Measurements from ENCODE around the gene SMARCAL1. TPM values are rescaled to one million over a fixed set of nuclear protein-coding genes. Genes with fewer than 3 reads are reported as not detected.

SMARCAL1 gene
- total and polyA plus RNA-seq, 2 of the 13 experiments (the other 11 are each of a cell fraction or from before 2014, with no cell fraction given) = 12.7 to 21.3 TPM

- Histone ChIP-seq H3K9me3 (ENCODE audit: low read length) (no peaks in the 10 kb centered on the region), H3K36me3 (replicated peaks in 1 of 2; ENCODE audit: control insufficient read depth in 1 of 2, insufficient read depth in 2 of 2, low read length in 2 of 2) (no peaks in the 10 kb centered on the region), H4K20me1 (ENCODE audit: insufficient read depth, low read length) (no peaks in the 10 kb centered on the region), H3K4me1 (ENCODE audit: insufficient read depth, low read length) (peaks cover 31% of the 10 kb centered on the region), H3K27ac (ENCODE audit: extremely low read length, insufficient read depth, low read length) (no peak overlapping the region), H2AFZ (ENCODE audit: low read length) (no peak overlapping the region), H3K4me3 (replicated peaks in 1 of 3; ENCODE audit: insufficient read depth in 1 of 3, low read depth in 2 of 3, low read length in 3 of 3) (no peak overlapping the region), H3K9ac (ENCODE audit: insufficient read depth, low read depth, low read length) (no peak overlapping the region), H3K27me3 (ENCODE audit: control insufficient read depth in 1 of 2, insufficient read depth in 2 of 2, low read length in 2 of 2) (no peaks in the 10 kb centered on the region), H3K79me2 (ENCODE audit: insufficient read depth, low read length) (no peaks in the 10 kb centered on the region), H3K4me2 (ENCODE audit: low read depth, low read length) (no peak overlapping the region)
- POLR2A ChIA-PET = interaction anchor here (1.2 to 2.5 kb wide), 5 partner anchors 12 to 147 kb away, joined by 3 to 10 read pairs (median 5); partner anchors contain the start of genes IGFBP2 and RPL37A
- intact Hi-C loops (cut with micrococcal nuclease; ENCODE audit: unreplicated experiment) (no loop called here), in situ Hi-C loops (cut with HindIII; ENCODE audit: extremely low pct_ligation_motif_present, low pct_unique_long_range_greater_than_20kb) (loop anchor here (25.0 kb wide), 2 partner anchors 817 to 992 kb away; no protein-coding TSS in a partner anchor)
- ATAC-seq = no peak
- CTCF ChIA-PET (ENCODE audit: low intra/inter-chr PET ratio, low total read pairs) = interaction anchor here (1.6 to 8.2 kb wide), 2 partner anchors 142 to 147 kb away, joined by 11 to 257 read pairs; no protein-coding TSS in a partner anchor
- TF ChIP-seq JUND (CRISPR knock-in tag; IDR thresholded peaks at IDR 0.05) (no peak), PLRG1 (conservative IDR thresholded peaks at IDR 0.05) (no peak), CTCF (CRISPR knock-in tag; IDR thresholded peaks at IDR 0.05) (no peak), MAFK (conservative IDR thresholded peaks at IDR 0.05 in 1 of 2, IDR thresholded peaks at IDR 0.05 in 1 of 2; ENCODE audit: low read length in 2 of 2) (peak in 1 of 2 experiments; percentile 24; a peak in 1 of 4 replicates)
- WGBS (ENCODE audit: low lambda C conversion rate) = 97% methylated on average over 4 of the region's 4 CpGs
- FAIRE-seq = no peak
- no peak for DNase-seq (ENCODE audit: low spot score)
- no TSS peak for BruUV-seq (replicated peaks)
These were observed 107.8 kb downstream of the SMARCAL1 start for GRCh38 chr2:216520112-216520511.

- Histone ChIP-seq H3K4me1 (ENCODE audit: insufficient read depth, low read length) (peaks cover 31% of the 10 kb centered on the region), H3K9ac (ENCODE audit: insufficient read depth, low read depth, low read length) (no peak overlapping the region), H3K36me3 (replicated peaks in 1 of 2; ENCODE audit: control insufficient read depth in 1 of 2, insufficient read depth in 2 of 2, low read length in 2 of 2) (no peaks in the 10 kb centered on the region), H3K79me2 (ENCODE audit: insufficient read depth, low read length) (no peaks in the 10 kb centered on the region), H2AFZ (ENCODE audit: low read length) (no peak overlapping the region), H3K27me3 (ENCODE audit: control insufficient read depth in 1 of 2, insufficient read depth in 2 of 2, low read length in 2 of 2) (no peaks in the 10 kb centered on the region), H3K27ac (ENCODE audit: extremely low read length, insufficient read depth, low read length) (peak overlapping the region; percentile 14), H3K4me2 (ENCODE audit: low read depth, low read length) (peak overlapping the region; percentile 27), H3K4me3 (replicated peaks in 1 of 3; ENCODE audit: insufficient read depth in 1 of 3, low read depth in 2 of 3, low read length in 3 of 3) (no peak overlapping the region), H4K20me1 (ENCODE audit: insufficient read depth, low read length) (no peaks in the 10 kb centered on the region), H3K9me3 (ENCODE audit: low read length) (no peaks in the 10 kb centered on the region)
- ChIA-PET POLR2A (interaction anchor here (0.7 to 2.3 kb wide), 12 partner anchors 10 to 143 kb away, joined by 3 to 9 read pairs (median 6); partner anchors contain the start of gene RPL37A), CTCF (ENCODE audit: low intra/inter-chr PET ratio, low total read pairs) (interaction anchor here (1.4 kb wide), 1 partner anchor 144 kb away, joined by 5 read pairs; no protein-coding TSS in a partner anchor)
- WGBS (ENCODE audit: low lambda C conversion rate) = 50% methylated on average over 1 of the region's 1 CpG
- ATAC-seq = peak; percentile 79
- peak; percentile 83 for DNase-seq (ENCODE audit: low spot score)
- intact Hi-C loops (cut with micrococcal nuclease; ENCODE audit: unreplicated experiment) = no loop called here
- in situ Hi-C loops (cut with HindIII; ENCODE audit: extremely low pct_ligation_motif_present, low pct_unique_long_range_greater_than_20kb) = loop anchor here (25.0 kb wide), 2 partner anchors 814 to 989 kb away; no protein-coding TSS in a partner anchor
- no TSS peak for BruUV-seq (replicated peaks)
- peak; percentile 39 for FAIRE-seq
- TF ChIP-seq REST (IDR thresholded peaks at IDR 0.05; ENCODE audit: borderline replicate concordance in 1 of 2, low read depth in 1 of 2, low read length in 2 of 2) (peak in 1 of 2 experiments; percentile 7; a peak in 1 of 4 replicates), ATF1 (CRISPR knock-in tag; IDR thresholded peaks at IDR 0.05) (peak; percentile 9; the same call in 1 of the 2 replicates), NR2F2 (IDR thresholded peaks at IDR 0.05; ENCODE audit: borderline replicate concordance, low read depth) (peak; percentile 84; the same call in 1 of the 2 replicates), JUNB (CRISPR knock-in tag; IDR thresholded peaks at IDR 0.05; ENCODE audit: borderline replicate concordance) (peak; percentile 68; the same call in 1 of the 2 replicates), ETV5 (CRISPR knock-in tag; IDR thresholded peaks at IDR 0.05; ENCODE audit: borderline replicate concordance) (peak; percentile 42; the same call in 1 of the 2 replicates), MED1 (CRISPR knock-in tag; IDR thresholded peaks at IDR 0.05) (peak; percentile 91), THAP11 (CRISPR knock-in tag; IDR thresholded peaks at IDR 0.05) (peak; percentile 44; the same call in 1 of the 2 replicates), TBX3 (IDR thresholded peaks at IDR 0.05; ENCODE audit: borderline replicate concordance) (peak; percentile 57; the same call in 1 of the 2 replicates)
These were observed 110.7 kb downstream of the SMARCAL1 start for GRCh38 chr2:216522892-216523502.
